A549 treated with AZD2906 at 1 μM for 4 hours (cell line): ENCODE results near the gene OR8I2. TPM values are rescaled to one million over a fixed set of nuclear protein-coding genes. Genes with fewer than 3 reads are reported as not detected.

ENCODE experiments used
- total RNA-seq: library from RNA; stranded (reverse); fragments of 200-300 nt; extraction: Qiagen RNA extraction; gene quantifications from 5 replicates; pipeline ENCODE4 v1.2.3, GENCODE V29; 2022

Gene OR8I2
- total RNA-seq = not detected in 5 replicates

DNA sequence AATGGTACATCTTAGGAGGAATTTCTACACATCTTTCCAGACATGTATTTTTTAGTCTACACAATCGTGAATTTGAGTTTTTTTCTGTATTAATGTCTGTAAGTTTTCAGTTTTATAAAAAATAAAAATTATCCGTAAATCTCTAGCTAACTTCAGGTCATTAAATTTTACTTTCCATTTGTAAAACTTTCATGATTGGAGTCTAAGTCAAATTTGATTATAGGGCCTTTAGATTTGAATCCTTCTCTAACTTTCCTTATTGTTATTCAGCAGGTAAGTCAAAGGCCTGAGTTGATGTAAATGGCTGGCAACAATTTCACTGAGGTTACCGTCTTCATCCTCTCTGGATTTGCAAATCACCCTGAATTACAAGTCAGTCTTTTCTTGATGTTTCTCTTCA, at the start of gene OR8I2:
OR8I2 (plus strand) TSS at position 301 of the 400 bp plus-strand sequence; CDS start at position 301, 0 bp downstream.

DNA sequence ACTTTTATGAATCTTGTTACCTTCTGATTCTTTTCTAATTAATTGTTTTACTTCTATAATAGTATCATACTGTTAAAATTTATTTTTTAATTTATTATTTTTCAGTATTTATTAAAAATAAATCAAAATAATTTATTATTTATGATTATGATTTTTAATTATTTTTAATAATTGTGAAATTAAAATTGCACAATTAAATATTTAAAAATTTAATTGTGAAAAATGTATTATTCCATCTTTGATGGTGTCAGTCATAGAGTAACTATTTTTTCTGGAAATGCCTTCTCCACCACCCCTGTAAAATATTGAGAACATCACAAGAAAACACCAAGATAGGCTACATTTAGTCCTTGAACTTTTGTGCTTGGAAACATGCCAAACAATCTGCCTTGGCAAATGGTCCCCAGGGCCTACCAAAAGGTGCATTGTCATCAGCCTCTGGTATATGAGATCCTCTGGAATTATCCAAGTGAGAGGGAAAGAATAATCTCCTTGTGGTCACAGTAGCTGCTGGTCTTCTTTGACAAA, 10.2 kb downstream of the OR8I2 start, which contains the start of gene OR8H2:
OR8H2 (plus strand) TSS at position 478 of the 528 bp plus-strand sequence. CDS start 1,356 bp downstream, outside the sequence.

DNA sequence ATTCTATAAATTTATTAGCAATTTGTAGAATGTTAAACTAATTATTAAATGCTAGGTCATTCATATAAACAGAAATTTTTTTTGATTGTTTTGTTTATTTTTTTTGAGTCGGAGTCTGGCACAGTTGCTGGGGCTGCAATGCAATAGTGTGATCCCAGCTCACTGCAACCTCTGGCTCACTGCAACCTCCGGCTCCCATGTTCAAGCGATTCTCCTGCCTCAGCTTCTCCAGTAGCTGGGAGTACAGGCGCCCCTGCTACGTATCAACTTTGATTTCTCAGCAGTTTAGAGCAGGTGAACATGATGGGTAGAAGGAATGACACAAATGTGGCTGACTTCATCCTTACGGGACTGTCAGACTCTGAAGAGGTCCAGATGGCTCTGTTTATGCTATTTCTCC, 29.0 kb downstream of the OR8I2 start, which contains the start of gene OR8H3:
OR8H3 (plus strand) TSS at position 301 of the 400 bp plus-strand sequence; CDS start at position 301, 0 bp downstream.

DNA sequence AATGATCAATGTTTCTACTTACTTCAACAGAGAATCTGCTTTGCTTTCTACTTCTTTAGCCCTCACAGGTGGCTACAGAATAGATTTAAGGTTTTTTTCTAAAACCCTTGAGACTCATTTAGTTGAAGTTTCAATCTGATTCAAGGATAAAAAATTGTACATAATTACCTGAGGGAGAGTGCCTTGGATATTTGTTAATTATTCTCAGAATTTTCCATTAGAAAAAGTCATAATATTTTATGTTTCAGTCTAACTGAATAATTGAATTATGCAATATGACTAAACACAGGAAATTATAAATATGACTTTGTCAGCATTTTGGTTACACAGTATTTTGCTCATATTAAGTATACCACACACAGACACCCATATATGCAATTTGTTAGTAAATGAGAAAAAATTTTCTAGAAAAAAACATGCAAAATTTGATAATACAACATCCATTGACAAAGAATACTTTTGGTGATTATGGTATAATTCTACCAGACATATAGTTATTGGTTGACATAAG, 47.1 kb downstream of the OR8I2 start, which contains the start of gene OR8J3:
OR8J3 (minus strand) TSS at position 51 of the 511 bp plus-strand sequence. CDS start 2,483 bp downstream, outside the sequence.

Other genes with a start within 250 kb of the OR8I2 start
- not detected in 5 replicates for gene TRIM51, start 210.0 kb upstream of the OR8I2 start, total RNA-seq
- not detected in 5 replicates for gene OR5W2, start 178.7 kb upstream of the OR8I2 start, total RNA-seq
- gene OR5I1, start 156.9 kb upstream of the OR8I2 start, total RNA-seq = not detected in 5 replicates
- gene OR10AG1, start 123.4 kb upstream of the OR8I2 start, total RNA-seq = not detected in 5 replicates
- gene OR5F1, start 98.7 kb upstream of the OR8I2 start, total RNA-seq = not detected in 5 replicates
- gene OR5AS1, start 65.7 kb upstream of the OR8I2 start, total RNA-seq = not detected in 5 replicates
- not detected in 5 replicates for gene OR8H2, start 10.4 kb downstream of the OR8I2 start, total RNA-seq
- gene OR8H3, start 29.1 kb downstream of the OR8I2 start, total RNA-seq = not detected in 5 replicates
- gene OR8J3, start 46.9 kb downstream of the OR8I2 start, total RNA-seq = not detected in 5 replicates
- gene OR8K5, start 67.0 kb downstream of the OR8I2 start, total RNA-seq = not detected in 5 replicates
- not detected in 5 replicates for gene OR5J2, start 83.3 kb downstream of the OR8I2 start, total RNA-seq
- not detected in 5 replicates for gene OR5T2, start 140.9 kb downstream of the OR8I2 start, total RNA-seq
- not detected in 5 replicates for gene OR5T3, start 158.9 kb downstream of the OR8I2 start, total RNA-seq
- not detected in 5 replicates for gene OR5T1, start 180.8 kb downstream of the OR8I2 start, total RNA-seq
- gene OR8H1, start 198.9 kb downstream of the OR8I2 start, total RNA-seq = not detected in 5 replicates
- gene OR8K3, start 221.8 kb downstream of the OR8I2 start, total RNA-seq = not detected in 5 replicates